Activated T-helper 1 cell treated with Interleukin-2 at 50 U/mL for 16 hours (primary cell): Measurements from ENCODE around the gene HADH.
"Not testable (repeated sequence)": the region's sequence is repeated elsewhere in the genome, so short reads cannot be mapped to it uniquely, and the experiment has no call there.

ENCODE experiments used
- DNase-seq: peaks from one replicate; pipeline ENCODE4 v3.0.0-alpha.2; 2020; ENCODE audit warnings: low read depth

The HADH gene

GRCh38 chr4:108031427-108032083 lies 41.9 kb downstream of the HADH start:
- DNase-seq: no peak

GRCh38 chr4:108033348-108033747 lies 43.7 kb downstream of the HADH start:
- no peak for DNase-seq

GRCh38 chr4:108034565-108034964 lies 44.9 kb downstream of the HADH start:
- no peak for DNase-seq

- DNase-seq: no peak
These were observed 46.0 kb downstream of the HADH start for GRCh38 chr4:108035691-108036090.

GRCh38 chr4:108036213-108036612 lies 46.5 kb downstream of the HADH start:
- peak; percentile 35 for DNase-seq

DNA sequence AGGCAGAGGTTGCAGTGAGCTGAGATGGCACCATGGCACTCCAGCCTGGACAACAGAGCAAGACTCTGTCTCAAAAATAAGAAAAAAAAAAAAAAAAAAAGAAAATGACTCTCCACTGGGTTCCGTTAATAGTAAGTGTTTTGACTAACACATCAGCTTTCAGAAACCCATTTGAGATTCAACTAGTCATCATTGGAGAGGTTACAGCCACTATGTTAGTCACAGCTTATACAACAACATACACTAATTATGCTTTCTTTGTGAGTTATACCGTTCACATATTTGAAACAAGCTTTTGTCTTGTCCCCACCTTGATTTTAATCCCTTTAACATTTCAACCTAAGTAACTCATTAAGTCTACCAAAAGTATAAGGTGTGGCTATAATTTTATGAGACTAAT lies 48.2 kb downstream of the HADH start:
- DNase-seq: no peak

- no peak for DNase-seq
These were observed 53.2 kb downstream of the HADH start for GRCh38 chr4:108042927-108043326.

- DNase-seq: no peak
These were observed 53.8 kb downstream of the HADH start for GRCh38 chr4:108043526-108043925.

- no peak for DNase-seq
These were observed 55.4 kb downstream of the HADH start for GRCh38 chr4:108044951-108045686.

DNA sequence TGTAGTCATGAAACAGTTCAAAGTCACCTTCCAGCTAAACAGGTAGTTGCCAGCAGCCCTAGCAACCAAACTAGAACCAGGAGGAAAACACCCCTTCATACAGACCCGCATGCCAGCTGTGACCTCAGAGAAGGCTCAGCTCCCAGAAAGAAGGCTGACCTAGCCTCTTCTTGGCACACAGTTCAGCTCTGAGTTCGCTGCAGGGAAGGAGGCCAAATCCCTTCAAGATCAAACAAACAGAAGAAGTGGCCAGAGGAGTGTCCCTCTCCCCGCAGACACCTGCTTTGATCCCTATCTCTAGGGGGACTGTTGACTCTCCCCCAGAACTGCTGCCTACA lies 56.0 kb downstream of the HADH start:
- no peak for DNase-seq

- no peak for DNase-seq
These were observed 57.5 kb downstream of the HADH start for GRCh38 chr4:108047199-108047598.

DNA sequence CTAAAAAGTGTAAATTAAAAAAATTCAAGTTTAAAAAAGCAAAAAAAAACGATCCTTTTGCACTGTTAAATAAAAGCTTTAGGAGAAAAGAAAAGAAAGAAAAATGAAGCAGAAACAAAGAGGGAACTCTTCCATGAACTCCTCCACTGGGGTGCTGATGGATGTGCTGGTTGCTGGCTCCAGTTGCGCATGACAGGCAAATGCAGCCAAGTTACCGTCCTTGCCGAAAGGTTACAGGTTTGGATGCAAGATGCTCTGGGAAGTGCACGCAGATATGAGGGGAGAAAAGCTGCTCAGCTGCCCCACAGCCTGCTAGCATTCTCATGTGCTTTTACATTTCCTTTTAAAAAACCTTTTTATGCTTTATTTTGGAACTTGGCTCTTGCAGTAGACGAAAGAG lies 58.5 kb downstream of the HADH start:
- DNase-seq: no peak

- DNase-seq: no peak
These were observed 59.3 kb downstream of the HADH start for GRCh38 chr4:108048997-108049396.

DNA sequence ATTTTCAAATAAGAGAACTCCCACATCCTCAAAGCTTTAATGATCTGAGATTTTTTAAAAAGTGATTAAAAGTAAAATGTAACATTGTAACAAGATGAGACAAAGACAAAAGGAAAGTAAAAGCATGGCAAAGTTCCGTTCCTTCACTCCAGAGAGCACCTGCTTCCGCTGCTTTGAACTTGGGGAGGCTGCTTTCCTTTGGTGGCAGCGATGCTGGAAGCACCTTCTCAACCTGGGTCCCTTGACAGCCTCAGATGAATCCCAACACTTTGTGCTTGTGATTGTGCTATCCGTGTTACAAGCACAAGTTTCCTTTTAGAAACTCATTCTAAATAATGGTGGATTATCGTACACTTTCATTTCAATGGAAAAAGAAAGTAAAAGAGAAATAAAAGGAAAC lies 59.7 kb downstream of the HADH start:
- DNase-seq: no peak

DNA sequence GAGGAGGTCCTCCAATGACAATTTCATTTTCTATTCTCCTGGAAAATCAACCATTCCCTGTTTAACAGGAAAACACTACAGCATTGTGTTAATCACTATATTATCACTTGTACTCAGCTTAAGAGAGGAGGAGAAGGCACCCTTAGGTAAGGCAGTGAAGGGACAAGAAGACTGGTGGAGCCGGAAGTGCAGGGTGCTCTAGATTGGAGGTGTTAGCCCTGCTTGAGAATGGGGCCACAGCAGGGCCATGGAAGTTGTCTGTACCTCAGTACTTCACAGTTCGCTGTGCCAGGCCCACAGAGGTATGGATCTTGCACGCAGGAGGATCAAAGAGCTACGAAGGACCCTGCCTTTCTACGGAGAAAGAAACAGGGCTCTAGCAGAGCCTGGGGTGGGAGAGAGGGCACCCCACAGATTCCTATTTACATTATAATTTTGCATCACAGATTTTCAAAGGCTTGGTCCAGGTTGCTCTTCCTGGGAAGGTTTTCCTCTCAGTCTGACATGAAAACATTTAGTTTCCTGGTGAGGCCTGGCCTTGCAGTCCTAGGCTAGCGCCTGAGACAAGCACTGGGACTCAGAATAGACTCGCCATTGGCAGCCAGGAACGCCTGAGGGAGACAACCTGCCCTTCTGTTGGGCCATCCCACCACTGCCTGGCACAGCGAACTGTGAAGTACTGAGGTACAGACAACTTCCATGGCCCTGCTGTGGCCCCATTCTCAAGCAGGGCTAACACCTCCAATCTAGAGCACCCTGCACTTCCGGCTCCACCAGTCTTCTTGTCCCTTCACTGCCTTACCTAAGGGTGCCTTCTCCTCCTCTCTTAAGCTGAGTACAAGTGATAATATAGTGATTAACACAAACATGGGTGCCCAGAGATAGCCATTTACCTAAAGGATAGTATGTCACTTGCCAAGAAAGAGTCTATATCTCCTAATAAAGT lies 60.8 kb downstream of the HADH start:
- DNase-seq: not testable (repeated sequence)

DNA sequence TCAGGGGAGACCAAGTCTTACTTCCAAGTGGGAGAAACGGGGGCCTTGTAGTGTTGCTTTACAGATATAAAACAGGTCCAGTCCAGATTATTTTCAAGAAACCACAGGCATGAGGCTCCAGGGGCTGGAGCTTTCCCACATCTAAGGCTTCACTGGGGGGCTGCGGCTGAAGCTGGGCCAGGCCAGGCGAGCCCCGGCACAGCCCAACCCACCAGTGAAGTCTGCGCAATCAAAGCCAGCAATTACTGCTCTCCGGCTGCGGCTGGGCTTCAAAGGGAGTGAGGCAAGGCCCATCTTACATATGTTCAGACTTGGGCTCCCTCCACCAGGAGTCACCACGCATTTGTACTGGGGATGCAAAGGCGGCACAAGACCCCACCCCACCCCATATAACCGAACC lies 61.7 kb downstream of the HADH start:
- no peak for DNase-seq

- DNase-seq: no peak
These were observed 63.0 kb downstream of the HADH start for GRCh38 chr4:108052558-108053120.

GRCh38 chr4:108053251-108053711 lies 63.6 kb downstream of the HADH start:
- DNase-seq: no peak

- DNase-seq: no peak
These were observed 64.4 kb downstream of the HADH start for GRCh38 chr4:108054025-108054638.

- no peak for DNase-seq
These were observed 66.1 kb downstream of the HADH start for GRCh38 chr4:108055787-108056186.

GRCh38 chr4:108056418-108056817 lies 66.7 kb downstream of the HADH start:
- DNase-seq: no peak
